ENCODE measurements around the gene GIMAP2. TPM values are rescaled to one million over a fixed set of nuclear protein-coding genes. Genes with fewer than 3 reads are reported as not detected.

The GIMAP2 gene
- polyA plus RNA-seq, 1 donor (not counting 4 experiments of a cell fraction or from before 2014, with no cell fraction given), result 3.2 TPM

GRCh38 chr7:150663802-150664494, 21.6 kb upstream of the GIMAP2 start:
- dilution Hi-C loops (cut with MboI; ENCODE audit: extremely low pct_ligation_motif_present, low sequenced_read_pairs), result no loop called here
- Histone ChIP-seq H3K27ac (ENCODE audit: control insufficient read depth, insufficient read depth, low read length) (no peak overlapping the region), H3K4me3 (ENCODE audit: control insufficient read depth in 2 of 3, extremely low read depth in 1 of 3, insufficient read depth in 2 of 3, low read depth in 1 of 3, low read length in 3 of 3) (no peak overlapping the region)

GRCh38 chr7:150665089-150665748, 20.3 kb upstream of the GIMAP2 start:
- no peak overlapping the region for H3K9ac ChIP-seq (ENCODE audit: control insufficient read depth, extremely low read depth, insufficient read depth, low read length)
- H3K27ac ChIP-seq (ENCODE audit: control insufficient read depth, insufficient read depth, low read length), result no peak overlapping the region
- H3K4me1 ChIP-seq (ENCODE audit: control insufficient read depth, extremely low read depth, insufficient read depth, low read length), result no peaks in the 10 kb centered on the region
- H4K20me1 ChIP-seq (ENCODE audit: control insufficient read depth, extremely low read depth, insufficient read depth, low read length), result no peaks in the 10 kb centered on the region
- H3K79me2 ChIP-seq (ENCODE audit: control insufficient read depth, insufficient read depth, low read length), result no peaks in the 10 kb centered on the region
- H3K4me2 ChIP-seq (ENCODE audit: control insufficient read depth, extremely low read depth, insufficient read depth, low read depth, low read length), result no peak overlapping the region
- no peaks in the 10 kb centered on the region for H3K9me1 ChIP-seq (ENCODE audit: control insufficient read depth, extremely low read depth, insufficient read depth, low read length)
- H3K27me3 ChIP-seq (ENCODE audit: control insufficient read depth, extremely low read depth, insufficient read depth, low read length), result no peaks in the 10 kb centered on the region
- no peak overlapping the region for H2AFZ ChIP-seq (ENCODE audit: control insufficient read depth, low read length)
- dilution Hi-C loops (cut with MboI; ENCODE audit: extremely low pct_ligation_motif_present, low sequenced_read_pairs), result no loop called here
- DNase-seq (ENCODE audit: low read depth, low spot score) (no peak), FAIRE-seq (no peak)
- H3K4me3 ChIP-seq (ENCODE audit: control insufficient read depth in 2 of 3, extremely low read depth in 1 of 3, insufficient read depth in 2 of 3, low read depth in 1 of 3, low read length in 3 of 3), result no peak overlapping the region
- H3K36me3 ChIP-seq (ENCODE audit: control insufficient read depth in 2 of 2, extremely low read depth in 1 of 2, insufficient read depth in 2 of 2, low read length in 2 of 2), result no peaks in the 10 kb centered on the region
- TF ChIP-seq EZH2 (IDR thresholded peaks at IDR 0.05; ENCODE audit: low read length) (no peak), CTCF (optimal IDR thresholded peaks at IDR 0.05 in 1 of 3, IDR thresholded peaks at IDR 0.05 in 1 of 3, conservative IDR thresholded peaks at IDR 0.05 in 1 of 3; ENCODE audit: extremely low read depth in 1 of 3, insufficient read depth in 2 of 3, low read length in 3 of 3) (no peak)
- H3K9me3 ChIP-seq (ENCODE audit: control insufficient read depth, low read depth, low read length), result no peaks in the 10 kb centered on the region

More at GRCh38 chr7:150663802-150664494, 21.6 kb upstream of the GIMAP2 start:
- TF ChIP-seq EZH2 (IDR thresholded peaks at IDR 0.05; ENCODE audit: low read length) (no peak), CTCF (optimal IDR thresholded peaks at IDR 0.05 in 1 of 3, IDR thresholded peaks at IDR 0.05 in 1 of 3, conservative IDR thresholded peaks at IDR 0.05 in 1 of 3; ENCODE audit: extremely low read depth in 1 of 3, insufficient read depth in 2 of 3, low read length in 3 of 3) (no peak)
- Histone ChIP-seq H3K4me2 (ENCODE audit: control insufficient read depth, extremely low read depth, insufficient read depth, low read depth, low read length) (no peak overlapping the region), H4K20me1 (ENCODE audit: control insufficient read depth, extremely low read depth, insufficient read depth, low read length) (no peaks in the 10 kb centered on the region), H3K4me1 (ENCODE audit: control insufficient read depth, extremely low read depth, insufficient read depth, low read length) (no peaks in the 10 kb centered on the region), H3K79me2 (ENCODE audit: control insufficient read depth, insufficient read depth, low read length) (no peaks in the 10 kb centered on the region), H3K27me3 (ENCODE audit: control insufficient read depth, extremely low read depth, insufficient read depth, low read length) (no peaks in the 10 kb centered on the region), H3K36me3 (ENCODE audit: control insufficient read depth in 2 of 2, extremely low read depth in 1 of 2, insufficient read depth in 2 of 2, low read length in 2 of 2) (no peaks in the 10 kb centered on the region), H3K9ac (ENCODE audit: control insufficient read depth, extremely low read depth, insufficient read depth, low read length) (no peak overlapping the region), H2AFZ (ENCODE audit: control insufficient read depth, low read length) (no peak overlapping the region), H3K9me1 (ENCODE audit: control insufficient read depth, extremely low read depth, insufficient read depth, low read length) (no peaks in the 10 kb centered on the region), H3K9me3 (ENCODE audit: control insufficient read depth, low read depth, low read length) (no peaks in the 10 kb centered on the region)
- DNase-seq (ENCODE audit: low read depth, low spot score) (no peak), FAIRE-seq (no peak)

Measured in keratinocyte (primary cell).